Upper lobe of left lung (tissue), 6 donors: ENCODE measurements around the gene COG4. TPM values are rescaled to one million over a fixed set of nuclear protein-coding genes. Genes with fewer than 3 reads are reported as not detected.
A peak's percentile ranks its signal among the peaks of the same experiment; 100 is the strongest.

ENCODE experiments used
- ATAC-seq, 2 donors: fragments of 200-7000 bp; cut with Tn5 transposase; one replicate each; pipeline ENCODE4 v1.9.1; 2022; ENCODE audit warnings: mild to moderate bottlenecking in 2 of 2, moderate library complexity in 2 of 2; ENCODE audit not compliant: low FRiP score in 2 of 2
- DNase-seq, 2 donors: peaks; one replicate each; pipeline ENCODE4 v3.0.0-alpha.2; 2019 to 2020
- H3K27ac ChIP-seq, 4 donors: fragments of 200-600 bp; sonication (generic); one replicate each; pipeline ENCODE4 v1.5.1; 2016 to 2019
- H3K27me3 ChIP-seq, 4 donors: fragments of 200-600 bp; sonication (generic); one replicate each; pipeline ENCODE4 v1.5.1; 2017 to 2019
- H3K36me3 ChIP-seq, 4 donors: fragments of 200-600 bp; sonication (generic); one replicate each; pipeline ENCODE4 v1.5.1; 2016 to 2019
- H3K4me1 ChIP-seq, 4 donors: fragments of 200-600 bp; sonication (generic); one replicate each; pipeline ENCODE4 v1.5.1; 2018 to 2019
- H3K4me3 ChIP-seq, 4 donors: fragments of 200-600 bp; sonication (generic); one replicate each; pipeline ENCODE4 v1.5.1; 2017 to 2019; ENCODE audit warnings: mild to moderate bottlenecking in 2 of 4, moderate library complexity in 1 of 4
- H3K9me3 ChIP-seq, 4 donors: fragments of 200-600 bp; sonication (generic); one replicate each; pipeline ENCODE4 v1.5.1; 2018 to 2019
- CTCF ChIP-seq, 6 experiments: fragments of 450-650 bp in 4 of 6; fragments of 200-600 bp in 2 of 6; sonication (generic) in 2 of 6; IDR thresholded peaks; one replicate each; pipeline ENCODE4 v1.5.1; 2016 to 2019; ENCODE audit warnings: antibody characterized with exemption in 6 of 6
- EP300 ChIP-seq, 4 donors: sonication (generic); formaldehyde crosslinking; IDR thresholded peaks; one replicate each; pipeline ENCODE4 v1.5.1; 2017; ENCODE audit warnings: antibody characterized with exemption in 4 of 4, control low read depth in 2 of 4
- POLR2A ChIP-seq, 4 donors: fragments of 450-650 bp; IDR thresholded peaks; one replicate each; pipeline ENCODE4 v1.5.1; 2016 to 2017; ENCODE audit warnings: antibody characterized with exemption in 4 of 4, mild to moderate bottlenecking in 2 of 4
- POLR2AphosphoS5 ChIP-seq, 2 donors: sonication (generic); formaldehyde crosslinking; IDR thresholded peaks; one replicate each; pipeline ENCODE4 v1.5.1; 2017; ENCODE audit warnings: antibody characterized with exemption in 2 of 2
- WGBS, 2 donors: methylation state at CpG; one replicate each; pipeline ENCODE4 v1.1.5; 2017 to 2018; 5-methylcytosine and 5-hydroxymethylcytosine counted together
- small RNA-seq, 4 donors: library from RNA; depleted of rRNA; stranded (forward); fragments of <200 nt; gene quantifications; one replicate each; pipeline ENCODE3, GENCODE V24; 2016
- total RNA-seq, 6 donors: library from RNA; depleted of rRNA in 4 of 6; stranded (reverse); fragments of >200 nt in 4 of 6; gene quantifications; one replicate each; pipeline versions ENCODE4 v1.1.0 to v1.2.1, GENCODE V29; 2016 to 2021
- donor health status: DM: no; HTN: no; CAD: no; lungs with moderate emphysema.
- donor health status: DM: no; HTN: yes; CAD: no; lungs with severe emphysema.

The COG4 gene
- total RNA-seq, 6 donors from 2014 or later = 35.0 to 111 (median 59.6) TPM

GRCh38 chr16:70433458-70434103, 89.8 kb downstream of the COG4 start:
- no peak overlapping the region for H3K4me3 ChIP-seq
- ATAC-seq (peak; percentile 2 to 59), DNase-seq (peak in 1 of 2 donors; percentile 52)
- H3K27me3 ChIP-seq = no peaks in the 10 kb centered on the region
- H3K36me3 ChIP-seq = peaks cover 0 to 4% (median 0%) of the 10 kb centered on the region in 4 donors
- peaks cover 70 to 84% (median 77%) of the 10 kb centered on the region in 4 donors for H3K4me1 ChIP-seq
- H3K27ac ChIP-seq = peak overlapping the region; percentile 49 to 94 (median 63)
- H3K9me3 ChIP-seq = no peaks in the 10 kb centered on the region
- TF ChIP-seq POLR2A (IDR thresholded peaks at IDR 0.05) (no peak), CTCF (IDR thresholded peaks at IDR 0.05) (no peak), POLR2AphosphoS5 (IDR thresholded peaks at IDR 0.05) (peak; percentile 41 to 49), EP300 (IDR thresholded peaks at IDR 0.05) (no peak)
- WGBS, 2 donors = 56 to 64% methylated on average over 5 of the region's 5 CpGs

GRCh38 chr16:70432723-70433457, 90.5 kb downstream of the COG4 start:
- H3K4me3 ChIP-seq = no peak overlapping the region
- no peaks in the 10 kb centered on the region for H3K27me3 ChIP-seq
- H3K9me3 ChIP-seq = no peaks in the 10 kb centered on the region
- ATAC-seq (no peak), DNase-seq (peak; percentile 55 to 72)
- 26 to 40% methylated on average over 11 of the region's 12 CpGs for WGBS, 2 donors
- no peak for TF ChIP-seq POLR2AphosphoS5 (IDR thresholded peaks at IDR 0.05)
- no peak for TF ChIP-seq POLR2A (IDR thresholded peaks at IDR 0.05)
- TF ChIP-seq EP300 (IDR thresholded peaks at IDR 0.05) = no peak
- TF ChIP-seq CTCF (IDR thresholded peaks at IDR 0.05) = no peak
- peaks cover 0 to 4% (median 0%) of the 10 kb centered on the region in 4 donors for H3K36me3 ChIP-seq
- H3K4me1 ChIP-seq = peaks cover 71 to 85% (median 82%) of the 10 kb centered on the region in 4 donors
- peak overlapping the region; percentile 49 to 94 (median 63) for H3K27ac ChIP-seq

GRCh38 chr16:70432356-70432722, 91.0 kb downstream of the COG4 start:
- no peak for ATAC-seq
- WGBS, 2 donors = 26 to 31% methylated on average over 3 of the region's 3 CpGs
- Histone ChIP-seq H3K36me3 (peaks cover 0 to 4% (median 0%) of the 10 kb centered on the region in 4 donors), H3K4me3 (no peak overlapping the region), H3K4me1 (peaks cover 71 to 85% (median 84%) of the 10 kb centered on the region in 4 donors), H3K9me3 (no peaks in the 10 kb centered on the region), H3K27ac (peak overlapping the region in 3 of 4 donors; percentile 55 to 94 (median 71)), H3K27me3 (no peaks in the 10 kb centered on the region)
- DNase-seq = no peak
- TF ChIP-seq EP300 (IDR thresholded peaks at IDR 0.05) = no peak

DNA sequence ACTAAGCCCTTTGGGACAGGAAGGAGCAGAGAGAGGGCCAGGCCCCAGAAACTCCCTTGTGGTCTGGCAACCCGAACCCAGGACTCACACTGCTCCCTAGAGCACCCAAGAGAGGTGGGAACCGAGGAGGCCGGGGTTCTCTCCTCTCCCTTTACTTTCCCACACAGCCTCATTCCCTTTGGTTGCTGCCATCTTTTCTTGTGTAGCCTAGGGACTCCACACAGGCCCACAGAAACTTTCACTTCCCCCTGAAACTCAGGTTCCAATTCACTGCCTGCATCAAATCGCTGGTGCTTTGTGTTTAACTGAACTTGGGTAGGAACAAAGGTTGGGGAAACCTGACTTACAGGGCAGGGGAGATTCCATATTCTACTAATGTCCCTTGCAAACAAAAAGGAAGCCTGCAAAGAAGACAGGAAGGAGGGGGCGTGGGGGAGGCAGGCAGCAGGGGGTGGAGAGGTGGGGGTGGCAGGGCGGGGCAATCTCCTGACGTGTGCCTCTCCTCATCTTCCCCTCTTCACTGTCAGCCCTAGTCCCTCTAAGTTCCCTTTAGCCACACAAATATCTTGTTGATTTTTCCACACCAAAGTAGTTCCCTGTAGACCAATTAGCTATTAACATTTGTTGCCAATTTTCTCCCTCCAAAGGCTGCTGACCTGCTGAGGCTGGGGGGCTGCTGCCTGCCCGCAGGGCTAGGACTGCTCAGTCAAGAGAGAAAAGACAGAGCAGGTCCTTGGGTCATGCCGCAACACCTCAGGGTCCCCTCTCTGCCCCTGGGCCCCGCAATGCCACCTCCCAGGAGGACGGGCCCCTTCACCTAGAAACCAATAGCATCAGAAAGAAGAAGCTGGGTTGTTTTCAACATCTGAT, 92.5 kb downstream of the COG4 start:
- H3K4me1 ChIP-seq = peaks cover 74 to 81% (median 76%) of the 10 kb centered on the region in 4 donors
- no peaks in the 10 kb centered on the region for H3K27me3 ChIP-seq
- DNase-seq = peak in 1 of 2 donors; percentile 64
- peaks cover 0 to 4% (median 0%) of the 10 kb centered on the region in 4 donors for H3K36me3 ChIP-seq
- no peak overlapping the region for H3K4me3 ChIP-seq
- H3K27ac ChIP-seq = peak overlapping the region; percentile 81 to 94 (median 86)
- H3K9me3 ChIP-seq = no peaks in the 10 kb centered on the region
- ATAC-seq = peak in 1 of 2 donors; percentile 29
- TF ChIP-seq CTCF (IDR thresholded peaks at IDR 0.05) (no peak), EP300 (IDR thresholded peaks at IDR 0.05) (no peak), POLR2A (IDR thresholded peaks at IDR 0.05) (no peak), POLR2AphosphoS5 (IDR thresholded peaks at IDR 0.05) (no peak)
- WGBS, 2 donors = 37 to 44% methylated on average over 11 of the region's 11 CpGs

Small RNAs within 50 kb of the gene (small RNA-seq; reads per million reads assigned to genes)
- gene RNU6-23P (0 to 0.07 (median 0) reads per million in 4 donors), gene RPS27P26 (0 reads per million in 4 donors), gene SNORD111 (65.4 to 314 (median 200) reads per million in 4 donors), gene SNORD111B (340 to 738 (median 461) reads per million in 4 donors)

Other genes starting within 250 kb of the COG4 start
- gene AARS1, start 234.0 kb downstream of the COG4 start, total RNA-seq = 100 to 1,000 TPM in 3 of 6 donors, 10 to 100 TPM in 3; 67.4 to 129 (median 102) TPM
- gene DDX19B, start 224.4 kb downstream of the COG4 start, total RNA-seq = 10 to 100 TPM; 24.0 to 47.0 (median 27.6) TPM
- 10 to 100 TPM; 28.6 to 46.1 (median 31.7) TPM for gene DDX19A, start 176.7 kb downstream of the COG4 start, total RNA-seq
- gene ST3GAL2, start 84.5 kb downstream of the COG4 start, total RNA-seq = 10 to 100 TPM; 12.5 to 50.3 (median 26.1) TPM
- 10 to 100 TPM; 16.0 to 51.3 (median 24.5) TPM for gene FCSK, start 69.0 kb downstream of the COG4 start, total RNA-seq
- 100 to 1,000 TPM in 3 of 6 donors, 10 to 100 TPM in 3; 63.9 to 168 (median 105) TPM for gene SF3B3, start 262 bp upstream of the COG4 start, total RNA-seq
- 10 to 100 TPM in 5 of 6 donors, 1 to 10 TPM in 1; 3.0 to 32.1 (median 14.8) TPM for gene IL34, start 123.0 kb upstream of the COG4 start, total RNA-seq
- gene MTSS2, start 162.5 kb upstream of the COG4 start, total RNA-seq = 100 to 1,000 TPM in 1 of 6 donors, 10 to 100 TPM in 5; 40.7 to 202 (median 72.4) TPM